HepG2 (cell line): ENCODE results near the gene PRRC2A. TPM values are rescaled to one million over a fixed set of nuclear protein-coding genes. Genes with fewer than 3 reads are reported as not detected.

Source experiments
- ATF7 ChIP-seq, 2 experiments: fragments of 450-650 bp in 1 of 2; sonication (generic) in 1 of 2; formaldehyde crosslinking in 1 of 2; IDR thresholded peaks; 2 replicates each; pipeline versions ENCODE4 v1.4.0 to v1.6.1; 2016 to 2020; ENCODE audit warnings: antibody characterized with exemption in 1 of 2, mild to moderate bottlenecking in 1 of 2, missing genetic modification reagents in 1 of 2
- ELF1 ChIP-seq: sonication (generic); formaldehyde crosslinking; IDR thresholded peaks from 2 replicates; pipeline ENCODE4 v1.4.0; 2020; ENCODE audit warnings: missing genetic modification reagents
- FOXA1 ChIP-seq, 2 experiments: fragments of 450-650 bp in 1 of 2; sonication (generic) in 1 of 2; formaldehyde crosslinking in 1 of 2; IDR thresholded peaks; 2 replicates each; pipeline versions ENCODE4 v1.4.0 to v1.6.1; 2016 to 2020; ENCODE audit warnings: missing genetic modification reagents in 1 of 2
- KAT8 ChIP-seq: IDR thresholded peaks from 2 replicates; pipeline ENCODE4 v1.6.1; 2016; ENCODE audit warnings: missing genetic modification reagents, missing compliant biosample characterization
- KLF16 ChIP-seq, 2 experiments: sonication (generic) in 1 of 2; formaldehyde crosslinking in 1 of 2; IDR thresholded peaks; 2 replicates each; pipeline versions ENCODE4 v1.6.1 to v1.8.0; 2016 to 2023; ENCODE audit warnings: missing genetic modification reagents in 2 of 2, missing compliant biosample characterization in 1 of 2
- KLF9 ChIP-seq: IDR thresholded peaks from 2 replicates; pipeline ENCODE4 v1.6.1; 2016; ENCODE audit warnings: low read depth
- MAFF ChIP-seq: IDR thresholded peaks from 2 replicates; pipeline ENCODE4 v1.6.1; 2011; ENCODE audit warnings: low read depth, low read length, improper control_type of control experiment
- NCOR1 ChIP-seq: fragments of 200-600 bp; sonication (generic); IDR thresholded peaks from 2 replicates; pipeline ENCODE4 v1.7.0; 2017; ENCODE audit warnings: antibody characterized with exemption, low read length, borderline replicate concordance
- PHF21A ChIP-seq: sonication (generic); formaldehyde crosslinking; IDR thresholded peaks from 2 replicates; pipeline ENCODE4 v1.5.0; 2020; ENCODE audit warnings: mild to moderate bottlenecking, missing genetic modification reagents
- PHF8 ChIP-seq: sonication (generic); formaldehyde crosslinking; IDR thresholded peaks from 2 replicates; pipeline ENCODE4 v1.5.0; 2020; ENCODE audit warnings: missing genetic modification reagents
- SIN3B ChIP-seq: fragments of 150-350 bp; IDR thresholded peaks from 2 replicates; pipeline ENCODE4 v1.6.1; 2014; ENCODE audit warnings: low read length
- SP140L ChIP-seq: sonication (generic); formaldehyde crosslinking; IDR thresholded peaks from 2 replicates; pipeline ENCODE4 v1.4.0; 2020; ENCODE audit warnings: missing genetic modification reagents, borderline replicate concordance
- TFAP4 ChIP-seq: sonication (generic); IDR thresholded peaks from 2 replicates; pipeline ENCODE4 v1.6.1; 2016; ENCODE audit warnings: low read depth, borderline replicate concordance
- THYN1 ChIP-seq: sonication (generic); formaldehyde crosslinking; IDR thresholded peaks from 2 replicates; pipeline ENCODE4 v1.8.1; 2023; ENCODE audit warnings: low read depth, mild to moderate bottlenecking, moderate library complexity, missing genetic modification reagents, borderline replicate concordance
- ZBTB26 ChIP-seq: IDR thresholded peaks from 2 replicates; pipeline ENCODE4 v1.6.1; 2016; ENCODE audit warnings: missing compliant biosample characterization, missing genetic modification reagents, borderline replicate concordance
- ZNF557 ChIP-seq: sonication (generic); formaldehyde crosslinking; IDR thresholded peaks from 2 replicates; pipeline ENCODE4 v1.4.0; 2020; ENCODE audit warnings: missing genetic modification reagents
- ZNF607 ChIP-seq: sonication (generic); formaldehyde crosslinking; IDR thresholded peaks from 2 replicates; pipeline ENCODE4 v1.5.1; 2020; ENCODE audit warnings: missing genetic modification reagents, mild to moderate bottlenecking, borderline replicate concordance
- polyA plus RNA-seq, 8 experiments: library from polyadenylated mRNA; depleted of rRNA in 3 of 8; stranded (reverse) in 7 of 8; unstranded in 1 of 8; fragments of >200 nt; fragmentation: Illumina TruSeq in 4 of 8; extraction: Trizol in 4 of 8; gene quantifications; 2 replicates each; pipeline versions ENCODE4 v1.2.1 to v1.2.3, GENCODE V29; 2011 to 2016; ENCODE audit warnings: low read depth in 4 of 8, missing spikeins in 1 of 8, mixed read lengths in 1 of 8; ENCODE audit not compliant: insufficient read depth in 1 of 8
- total RNA-seq, 5 experiments: library from RNA; depleted of rRNA; stranded (reverse); fragments of >200 nt; fragmentation: Illumina TruSeq; extraction: Trizol; gene quantifications; 2 replicates each; pipeline ENCODE4 v1.2.3, GENCODE V29; 2016; ENCODE audit warnings: low read depth in 1 of 5
- TF ChIP-seq, protein P1 (sequence below): sonication (generic); formaldehyde crosslinking; IDR thresholded peaks from 2 replicates; pipeline ENCODE4 v1.5.1; 2020; ENCODE audit warnings: mild to moderate bottlenecking, missing genetic modification reagents
- TF ChIP-seq, protein P2 (sequence below): sonication (generic); formaldehyde crosslinking; IDR thresholded peaks from 2 replicates; pipeline ENCODE4 v1.4.0; 2020; ENCODE audit warnings: mild to moderate bottlenecking, low read depth, missing genetic modification reagents

Gene PRRC2A
- total and polyA plus RNA-seq, 2 of the 13 experiments (the other 11 are each of a cell fraction or from before 2014, with no cell fraction given), result 38.9 to 47.4 TPM

- TF ChIP-seq THYN1 (CRISPR knock-in tag), result 0 out of 2 replicates have a peak, but pooled peaks have one; percentile 45
- TF ChIP-seq ATF7 (IDR thresholded peaks at IDR 0.05), result peak; percentile 100
- peak; percentile 90 for TF ChIP-seq ATF7 (CRISPR knock-in tag; IDR thresholded peaks at IDR 0.05)
- peak; percentile 30; the same call in 1 of the 2 replicates for TF ChIP-seq MAFF
- TF ChIP-seq, protein P1, sequence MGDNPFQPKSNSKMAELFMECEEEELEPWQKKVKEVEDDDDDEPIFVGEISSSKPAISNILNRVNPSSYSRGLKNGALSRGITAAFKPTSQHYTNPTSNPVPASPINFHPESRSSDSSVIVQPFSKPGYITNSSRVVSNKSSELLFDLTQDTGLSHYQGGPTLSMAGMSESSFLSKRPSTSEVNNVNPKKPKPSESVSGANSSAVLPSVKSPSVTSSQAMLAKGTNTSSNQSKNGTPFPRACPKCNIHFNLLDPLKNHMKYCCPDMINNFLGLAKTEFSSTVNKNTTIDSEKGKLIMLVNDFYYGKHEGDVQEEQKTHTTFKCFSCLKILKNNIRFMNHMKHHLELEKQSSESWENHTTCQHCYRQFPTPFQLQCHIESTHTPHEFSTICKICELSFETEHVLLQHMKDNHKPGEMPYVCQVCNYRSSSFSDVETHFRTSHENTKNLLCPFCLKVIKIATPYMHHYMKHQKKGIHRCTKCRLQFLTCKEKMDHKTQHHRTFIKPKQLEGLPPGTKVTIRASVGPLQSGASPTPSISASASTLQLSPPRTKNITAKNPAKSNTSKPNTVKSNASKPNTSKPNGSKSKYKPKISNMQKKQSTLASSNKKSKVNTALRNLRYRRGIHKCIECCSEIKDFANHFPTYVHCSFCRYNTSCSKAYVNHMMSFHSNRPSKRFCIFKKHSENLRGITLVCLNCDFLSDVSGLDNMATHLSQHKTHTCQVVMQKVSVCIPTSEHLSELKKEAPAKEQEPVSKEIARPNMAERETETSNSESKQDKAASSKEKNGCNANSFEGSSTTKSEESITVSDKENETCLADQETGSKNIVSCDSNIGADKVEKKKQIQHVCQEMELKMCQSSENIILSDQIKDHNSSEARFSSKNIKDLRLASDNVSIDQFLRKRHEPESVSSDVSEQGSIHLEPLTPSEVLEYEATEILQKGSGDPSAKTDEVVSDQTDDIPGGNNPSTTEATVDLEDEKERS (CRISPR knock-in tag), result peak; percentile 60; the same call in 1 of the 2 replicates
- peak; percentile 84; the same call in 1 of the 2 replicates for TF ChIP-seq ZBTB26 (CRISPR knock-in tag)
- peak; percentile 31; the same call in 1 of the 2 replicates for TF ChIP-seq NCOR1
- peak; percentile 59; the same call in 1 of the 2 replicates for TF ChIP-seq ZNF607 (CRISPR knock-in tag)
- TF ChIP-seq KLF9 (CRISPR knock-in tag), result peak; percentile 74; the same call in 1 of the 2 replicates
- no peak for TF ChIP-seq FOXA1 (IDR thresholded peaks at IDR 0.05)
- TF ChIP-seq FOXA1 (CRISPR knock-in tag; IDR thresholded peaks at IDR 0.05), result peak; percentile 63; the same call in 1 of the 2 replicates
- TF ChIP-seq TFAP4, result no peak
- TF ChIP-seq ZNF557 (CRISPR knock-in tag), result peak; percentile 92; the same call in 1 of the 2 replicates
- peak; percentile 52; the same call in 1 of the 2 replicates for TF ChIP-seq ELF1 (CRISPR knock-in tag)
- peak; percentile 65; the same call in 1 of the 2 replicates for TF ChIP-seq PHF8 (CRISPR knock-in tag)
- TF ChIP-seq, protein P2, sequence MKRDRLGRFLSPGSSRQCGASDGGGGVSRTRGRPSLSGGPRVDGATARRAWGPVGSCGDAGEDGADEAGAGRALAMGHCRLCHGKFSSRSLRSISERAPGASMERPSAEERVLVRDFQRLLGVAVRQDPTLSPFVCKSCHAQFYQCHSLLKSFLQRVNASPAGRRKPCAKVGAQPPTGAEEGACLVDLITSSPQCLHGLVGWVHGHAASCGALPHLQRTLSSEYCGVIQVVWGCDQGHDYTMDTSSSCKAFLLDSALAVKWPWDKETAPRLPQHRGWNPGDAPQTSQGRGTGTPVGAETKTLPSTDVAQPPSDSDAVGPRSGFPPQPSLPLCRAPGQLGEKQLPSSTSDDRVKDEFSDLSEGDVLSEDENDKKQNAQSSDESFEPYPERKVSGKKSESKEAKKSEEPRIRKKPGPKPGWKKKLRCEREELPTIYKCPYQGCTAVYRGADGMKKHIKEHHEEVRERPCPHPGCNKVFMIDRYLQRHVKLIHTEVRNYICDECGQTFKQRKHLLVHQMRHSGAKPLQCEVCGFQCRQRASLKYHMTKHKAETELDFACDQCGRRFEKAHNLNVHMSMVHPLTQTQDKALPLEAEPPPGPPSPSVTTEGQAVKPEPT (CRISPR knock-in tag), result peak; percentile 91
- peak; percentile 75; the same call in 1 of the 2 replicates for TF ChIP-seq SIN3B
- peak; percentile 73 for TF ChIP-seq PHF21A (CRISPR knock-in tag)
- TF ChIP-seq KLF16 (CRISPR knock-in tag; IDR thresholded peaks at IDR 0.05), result peak in 1 of 2 experiments; percentile 42; a peak in 2 of 4 replicates
- TF ChIP-seq SP140L (CRISPR knock-in tag), result no peak
- TF ChIP-seq KAT8 (CRISPR knock-in tag), result peak; percentile 63; the same call in 1 of the 2 replicates
These were observed 520 bp upstream of the PRRC2A start (continued) for GRCh38 chr6:31619805-31620585.
